GM18907 (cell line): Measurements from ENCODE around the gene CARNS1.
A peak's percentile ranks its signal among the peaks of the same experiment; 100 is the strongest.

Experiments
- ATAC-seq: cut with Tn5 transposase; IDR thresholded peaks from one replicate; pipeline ENCODE4 v1.9.1; 2021; ENCODE audit warnings: mild to moderate bottlenecking, moderate library complexity; ENCODE audit not compliant: unreplicated experiment

The CARNS1 gene

DNA sequence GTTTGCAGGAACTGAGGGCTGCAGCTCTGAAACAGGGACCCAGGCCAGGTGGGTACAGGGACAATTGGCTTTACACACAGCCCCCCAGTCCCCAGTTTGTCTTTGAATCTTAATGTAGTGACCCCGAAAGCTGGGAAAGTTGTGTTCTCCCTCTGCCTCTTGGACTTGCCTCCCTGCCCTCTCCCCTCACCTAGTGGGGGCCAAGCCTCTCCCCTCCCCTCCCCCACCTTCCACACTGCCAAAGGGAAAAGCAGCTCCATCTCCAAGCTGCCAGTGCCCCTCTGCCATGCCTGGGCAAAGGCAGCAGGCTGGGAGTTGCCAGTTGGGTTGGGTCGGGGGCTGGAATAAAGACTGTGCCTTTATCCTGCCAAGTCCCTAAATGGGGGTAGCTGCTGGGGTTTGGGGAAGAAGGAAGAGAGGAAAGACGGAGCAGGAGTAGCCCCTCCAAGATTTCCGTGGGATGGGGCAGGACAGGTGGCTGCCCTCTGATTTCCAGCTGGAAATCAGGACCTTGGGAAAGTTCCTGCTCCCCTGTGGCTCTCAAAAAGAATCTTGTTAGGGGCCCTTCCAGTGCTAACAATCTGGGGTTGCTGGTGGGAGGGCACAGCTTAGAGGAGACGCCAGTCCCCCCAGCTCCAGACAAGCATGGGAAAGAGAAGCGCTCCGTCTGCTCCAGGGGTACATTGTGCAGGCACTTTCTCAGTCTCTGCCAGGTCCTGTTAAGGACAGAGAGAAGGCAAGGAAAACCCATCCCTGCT, 39.2 kb upstream of the CARNS1 start:
- ATAC-seq, result no peak

GRCh38 chr11:67376873-67377808, 38.3 kb upstream of the CARNS1 start:
- no peak for ATAC-seq

GRCh38 chr11:67378544-67378943, 36.9 kb upstream of the CARNS1 start:
- ATAC-seq, result no peak

- ATAC-seq, result no peak
These were observed 36.1 kb upstream of the CARNS1 start for GRCh38 chr11:67379061-67380058.

- no peak for ATAC-seq
These were observed 34.1 kb upstream of the CARNS1 start for GRCh38 chr11:67381244-67381972.

- peak; percentile 47 for ATAC-seq
These were observed 33.0 kb upstream of the CARNS1 start for GRCh38 chr11:67382276-67383136.

DNA sequence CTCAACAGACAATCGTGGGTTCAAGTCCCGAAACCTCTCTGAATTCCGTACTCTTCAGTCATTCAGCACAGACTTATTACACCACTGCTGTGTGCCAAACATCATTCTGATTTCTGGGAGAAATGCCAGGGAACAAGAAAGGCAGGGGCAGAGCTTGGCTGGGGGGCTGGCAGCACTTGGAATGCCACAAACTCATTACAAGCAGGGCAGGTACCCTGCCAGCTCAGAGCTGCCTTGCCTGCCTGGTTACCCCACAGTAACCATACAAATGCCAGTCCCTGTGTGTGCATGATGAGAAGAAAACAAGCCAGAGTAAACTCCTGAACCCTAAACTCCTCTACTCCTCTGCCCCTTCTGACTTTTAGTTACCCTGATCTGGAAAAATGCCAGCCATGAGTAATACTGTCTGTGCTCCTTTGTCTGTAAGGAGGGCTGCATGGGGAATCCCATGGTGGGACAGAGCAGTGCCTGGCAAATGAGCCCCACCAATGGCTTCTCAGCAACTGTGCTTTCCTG, 30.6 kb upstream of the CARNS1 start:
- no peak for ATAC-seq

DNA sequence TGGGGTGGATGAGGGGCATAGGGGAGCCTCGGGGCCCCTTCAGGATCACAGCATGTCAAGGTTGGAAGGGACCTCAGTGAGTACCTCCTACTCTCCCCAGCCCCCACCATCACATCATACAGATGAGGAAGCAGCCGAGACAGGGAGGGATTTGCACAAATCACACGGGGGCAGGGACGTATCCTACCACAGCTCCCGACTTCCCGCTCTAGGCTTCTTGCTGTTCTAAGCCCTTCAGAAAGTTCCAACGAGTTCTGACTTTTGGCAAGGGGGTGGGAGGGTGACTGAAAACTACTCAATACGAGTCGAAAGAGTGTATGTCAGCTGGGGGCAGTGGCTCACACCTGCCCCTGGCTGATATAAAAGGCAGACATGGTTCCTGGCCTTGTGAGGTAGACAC, 28.4 kb upstream of the CARNS1 start:
- ATAC-seq, result no peak

DNA sequence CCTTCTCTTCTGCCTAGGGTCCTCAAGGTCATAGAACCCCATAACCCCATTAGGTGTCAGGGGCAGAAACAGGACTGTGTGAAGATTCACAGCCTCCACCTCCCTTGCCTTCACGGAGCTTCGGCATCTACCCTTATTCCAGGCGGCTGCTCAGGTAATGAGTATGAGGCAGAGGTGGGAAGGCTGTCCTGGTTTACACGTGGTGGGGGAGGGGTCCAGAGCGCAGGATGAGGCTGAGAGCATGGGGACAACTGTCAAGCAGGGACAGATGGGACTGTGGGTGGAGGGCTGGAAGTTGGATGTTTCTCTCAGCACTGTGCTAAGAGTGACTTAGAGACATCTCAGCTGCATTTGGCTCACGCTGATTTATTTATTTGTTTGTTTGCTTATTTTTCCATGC, 28.0 kb upstream of the CARNS1 start:
- ATAC-seq, result no peak

GRCh38 chr11:67389477-67389876, 26.0 kb upstream of the CARNS1 start:
- no peak for ATAC-seq

DNA sequence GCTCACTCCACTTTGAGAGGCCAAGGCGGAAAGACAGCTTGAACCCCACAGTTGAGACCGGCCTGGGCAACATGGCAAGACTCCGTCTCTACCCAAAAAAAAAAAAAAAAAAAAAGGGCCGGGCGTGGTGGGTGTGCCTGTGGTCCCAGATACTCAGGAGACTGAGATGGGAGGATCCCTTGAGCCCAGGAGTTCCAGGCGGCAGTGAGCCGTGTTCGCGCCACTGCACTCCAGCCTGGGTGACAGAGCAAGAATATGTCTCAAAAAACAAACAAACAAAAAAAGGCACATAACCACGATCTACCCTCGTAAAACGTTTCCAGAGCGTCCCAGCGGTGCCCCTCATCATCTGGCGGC, 24.6 kb upstream of the CARNS1 start:
- ATAC-seq, result no peak

DNA sequence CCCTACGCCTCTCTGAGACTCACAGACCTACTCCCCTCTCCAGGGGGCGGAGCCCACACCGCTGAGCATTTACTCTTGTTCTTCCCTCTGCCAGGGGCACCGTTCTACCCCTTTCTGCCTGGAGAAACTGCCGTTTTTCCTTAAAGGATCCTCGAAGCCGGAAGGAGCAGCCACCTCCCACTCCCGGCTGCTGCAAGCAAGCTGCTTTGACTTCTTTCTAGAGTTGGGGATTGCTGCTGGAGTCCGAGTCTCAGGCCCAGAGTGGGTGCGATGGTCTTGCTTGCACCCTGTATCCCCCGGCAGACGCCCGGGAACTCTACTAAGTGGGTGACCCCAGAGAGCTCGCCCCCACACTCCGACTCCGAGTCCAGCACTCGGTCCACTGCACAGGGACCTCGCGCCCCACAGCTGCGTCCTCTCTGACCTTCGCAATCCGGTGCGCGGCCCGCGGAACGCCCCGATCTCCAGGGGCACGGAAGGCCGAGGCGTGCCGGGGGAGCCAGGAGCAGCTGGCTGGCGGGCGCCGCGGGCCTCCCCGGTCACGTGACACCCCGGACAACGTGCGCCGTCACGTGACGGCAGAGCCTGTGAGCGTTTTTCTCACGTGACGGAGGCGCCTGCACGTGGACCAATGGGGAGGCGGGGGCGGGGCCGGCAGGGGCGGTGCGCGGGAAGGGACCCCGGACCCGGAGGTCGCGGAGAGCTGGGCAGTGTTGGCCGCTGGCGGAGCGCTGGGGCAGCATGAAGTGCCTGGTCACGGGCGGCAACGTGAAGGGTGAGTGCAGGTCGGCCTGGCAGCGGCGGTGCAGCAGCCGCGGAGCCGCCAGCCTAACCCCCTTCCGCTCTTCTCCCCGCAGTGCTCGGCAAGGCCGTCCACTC, 23.9 kb upstream of the CARNS1 start, which contains the start of gene RAD9A:
RAD9A (plus strand) TSS at position 683 of the 879 bp plus-strand sequence; CDS start at position 742, 59 bp downstream.
- ATAC-seq, result peak; percentile 57

- ATAC-seq, result peak; percentile 6
These were observed 23.2 kb upstream of the CARNS1 start for GRCh38 chr11:67392183-67392715.

- no peak for ATAC-seq
These were observed 22.0 kb upstream of the CARNS1 start for GRCh38 chr11:67393437-67393836.

GRCh38 chr11:67393990-67394389, 21.5 kb upstream of the CARNS1 start:
- no peak for ATAC-seq

DNA sequence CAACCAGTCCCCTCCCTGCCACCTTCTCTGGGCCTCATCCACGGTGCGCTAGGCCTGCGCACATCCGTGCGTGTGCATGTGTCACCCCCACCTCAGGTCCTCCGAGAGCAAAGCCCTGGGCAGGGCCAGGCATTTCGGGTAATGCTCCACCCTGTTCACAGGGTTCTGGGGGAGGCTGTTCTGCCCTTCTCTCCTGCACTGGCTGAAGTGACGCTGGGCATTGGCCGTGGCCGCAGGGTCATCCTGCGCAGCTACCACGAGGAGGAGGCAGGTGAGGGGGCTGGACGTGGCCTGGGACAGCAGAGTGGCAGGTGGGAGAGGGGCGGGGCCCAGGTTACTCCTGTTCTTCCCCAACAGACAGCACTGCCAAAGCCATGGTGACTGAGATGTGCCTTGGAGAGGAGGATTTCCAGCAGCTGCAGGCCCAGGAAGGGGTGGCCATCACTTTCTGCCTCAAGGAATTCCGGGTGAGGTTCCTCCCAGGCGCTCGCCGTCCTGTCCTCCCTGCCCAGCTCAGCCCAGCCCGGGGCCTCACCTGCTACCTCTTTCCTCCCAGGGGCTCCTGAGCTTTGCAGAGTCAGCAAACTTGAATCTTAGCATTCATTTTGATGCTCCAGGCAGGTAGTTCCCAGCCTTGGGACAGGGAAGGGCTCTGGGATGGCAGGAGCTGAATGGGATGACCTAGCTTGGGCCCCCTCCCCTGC, 19.8 kb upstream of the CARNS1 start:
- ATAC-seq, result no peak

DNA sequence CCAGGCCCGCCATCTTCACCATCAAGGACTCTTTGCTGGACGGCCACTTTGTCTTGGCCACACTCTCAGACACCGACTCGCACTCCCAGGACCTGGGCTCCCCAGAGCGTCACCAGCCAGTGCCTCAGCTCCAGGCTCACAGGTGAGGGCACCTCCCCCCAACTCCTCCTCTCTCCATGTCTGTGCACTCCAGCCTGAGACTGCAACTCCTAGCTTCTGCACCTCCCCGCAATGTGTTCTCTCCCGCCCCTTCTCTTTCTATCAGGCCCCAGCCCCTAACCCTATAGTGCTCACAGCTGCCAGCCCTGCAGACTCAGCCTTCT, 19.3 kb upstream of the CARNS1 start:
- ATAC-seq, result no peak
